Transverse colon (tissue), 4 donors: ENCODE data around the gene NAA20.

Experiments
- POLR2AphosphoS5 ChIP-seq, 3 donors: sonication (generic); formaldehyde crosslinking; IDR thresholded peaks; one replicate each; pipeline ENCODE4 v1.6.1; 2016; ENCODE audit warnings: antibody characterized with exemption in 3 of 3
- TF ChIP-seq, protein P1 (sequence below), 5 experiments: fragments of 200-600 bp in 3 of 5; fragments of 450-650 bp in 2 of 5; sonication (generic) in 3 of 5; IDR thresholded peaks; 1 replicate in 2 of 5; 2 replicates in 3 of 5; pipeline ENCODE4 v1.5.1; 2016 to 2017; ENCODE audit warnings: antibody characterized with exemption in 5 of 5, inconsistent platforms in 3 of 5, mild to moderate bottlenecking in 2 of 5, moderate library complexity in 1 of 5

GRCh38 chr20:20051767-20052073, 34.6 kb downstream of the NAA20 start:
- TF ChIP-seq, protein P1, sequence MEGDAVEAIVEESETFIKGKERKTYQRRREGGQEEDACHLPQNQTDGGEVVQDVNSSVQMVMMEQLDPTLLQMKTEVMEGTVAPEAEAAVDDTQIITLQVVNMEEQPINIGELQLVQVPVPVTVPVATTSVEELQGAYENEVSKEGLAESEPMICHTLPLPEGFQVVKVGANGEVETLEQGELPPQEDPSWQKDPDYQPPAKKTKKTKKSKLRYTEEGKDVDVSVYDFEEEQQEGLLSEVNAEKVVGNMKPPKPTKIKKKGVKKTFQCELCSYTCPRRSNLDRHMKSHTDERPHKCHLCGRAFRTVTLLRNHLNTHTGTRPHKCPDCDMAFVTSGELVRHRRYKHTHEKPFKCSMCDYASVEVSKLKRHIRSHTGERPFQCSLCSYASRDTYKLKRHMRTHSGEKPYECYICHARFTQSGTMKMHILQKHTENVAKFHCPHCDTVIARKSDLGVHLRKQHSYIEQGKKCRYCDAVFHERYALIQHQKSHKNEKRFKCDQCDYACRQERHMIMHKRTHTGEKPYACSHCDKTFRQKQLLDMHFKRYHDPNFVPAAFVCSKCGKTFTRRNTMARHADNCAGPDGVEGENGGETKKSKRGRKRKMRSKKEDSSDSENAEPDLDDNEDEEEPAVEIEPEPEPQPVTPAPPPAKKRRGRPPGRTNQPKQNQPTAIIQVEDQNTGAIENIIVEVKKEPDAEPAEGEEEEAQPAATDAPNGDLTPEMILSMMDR (IDR thresholded peaks at IDR 0.05): no peak
- no peak for TF ChIP-seq POLR2AphosphoS5 (IDR thresholded peaks at IDR 0.05)
